GM19397 (cell line): ENCODE measurements around the gene SCLY.
"Not testable (repeated sequence)": the region's sequence is repeated elsewhere in the genome, so short reads cannot be mapped to it uniquely, and the experiment has no call there.

ENCODE experiments used
- ATAC-seq: cut with Tn5 transposase; IDR thresholded peaks from one replicate; pipeline ENCODE4 v1.9.1; 2021; ENCODE audit warnings: mild to moderate bottlenecking, moderate library complexity; ENCODE audit not compliant: unreplicated experiment

Gene SCLY

DNA sequence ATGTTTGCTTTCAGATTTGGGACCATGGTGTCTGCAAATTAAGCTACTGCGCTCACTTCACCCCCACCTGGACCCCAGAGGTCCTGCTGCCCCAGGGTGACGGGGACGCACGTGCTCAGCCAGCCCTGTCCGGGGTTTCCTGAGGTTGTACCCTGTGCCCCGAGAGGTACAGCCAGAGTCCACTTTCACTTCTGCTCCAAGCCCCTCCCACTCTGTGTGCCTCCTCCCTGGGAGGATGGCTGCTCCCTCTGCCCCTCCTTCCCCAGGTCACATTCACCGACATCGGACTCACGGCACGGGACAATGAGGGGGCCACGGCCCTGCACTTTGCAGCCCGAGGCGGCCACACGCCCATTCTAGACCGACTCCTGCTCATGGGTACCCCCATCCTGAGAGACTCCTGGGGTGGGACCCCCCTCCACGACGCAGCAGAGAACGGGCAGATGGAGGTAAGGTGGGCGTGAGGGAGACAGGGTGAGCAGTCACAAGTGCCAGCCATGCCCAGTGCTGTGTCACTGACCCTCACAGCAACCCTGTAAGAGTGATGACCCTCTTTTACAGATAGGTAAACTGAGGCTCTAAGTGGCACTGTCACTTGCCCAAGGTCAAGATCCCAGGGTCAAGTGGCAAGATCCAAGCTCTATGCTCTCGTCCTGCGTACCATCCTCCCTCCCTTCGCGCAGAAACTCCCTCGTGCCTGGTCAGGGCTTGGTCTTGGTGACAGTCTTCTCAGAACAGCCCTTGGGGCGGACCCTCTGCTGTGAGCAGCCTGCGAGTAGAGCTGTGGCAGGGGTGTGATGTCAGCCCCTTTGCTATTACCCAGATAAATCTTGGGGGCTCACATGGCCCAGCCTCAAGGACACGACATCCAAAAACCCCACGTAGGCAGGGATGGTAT, 47.0 kb downstream of the SCLY start:
- ATAC-seq, result no peak

DNA sequence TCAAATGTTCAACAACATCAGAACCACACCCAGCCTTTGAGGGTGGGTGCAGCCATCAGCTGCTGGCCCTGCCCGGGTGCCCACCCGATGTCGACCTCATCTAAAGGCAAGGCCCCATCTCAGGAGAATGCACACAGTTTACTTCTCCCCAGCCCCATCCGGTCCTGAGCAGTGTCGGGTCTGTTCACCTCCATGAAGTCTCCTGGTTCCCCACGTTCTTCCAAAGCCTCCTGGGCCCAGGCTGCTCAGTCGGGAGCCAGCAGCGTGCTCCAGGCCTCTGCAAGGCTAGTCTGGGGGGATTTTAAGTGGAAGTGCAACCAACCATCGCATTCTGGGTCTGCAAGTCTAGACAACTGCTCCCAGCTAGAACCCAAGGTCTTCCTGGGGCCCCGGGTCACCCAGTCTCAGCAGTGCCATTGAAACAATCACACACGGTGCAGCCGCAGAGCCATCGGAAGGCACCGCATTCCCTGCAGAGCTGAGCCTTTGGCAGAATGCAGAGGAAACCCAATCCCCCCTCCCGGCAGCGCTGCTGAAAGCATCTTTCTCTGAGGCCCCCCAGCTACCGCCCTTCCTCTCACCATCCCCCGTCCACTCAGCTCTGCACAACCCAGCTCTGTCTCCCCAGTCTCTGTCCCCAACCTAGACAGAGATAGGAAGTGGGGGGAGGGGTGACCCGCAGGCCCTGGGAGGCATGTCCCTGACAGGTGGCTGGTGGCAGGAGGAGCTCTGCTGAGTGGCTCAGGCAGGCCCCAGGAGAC, 47.8 kb downstream of the SCLY start:
- no peak for ATAC-seq

DNA sequence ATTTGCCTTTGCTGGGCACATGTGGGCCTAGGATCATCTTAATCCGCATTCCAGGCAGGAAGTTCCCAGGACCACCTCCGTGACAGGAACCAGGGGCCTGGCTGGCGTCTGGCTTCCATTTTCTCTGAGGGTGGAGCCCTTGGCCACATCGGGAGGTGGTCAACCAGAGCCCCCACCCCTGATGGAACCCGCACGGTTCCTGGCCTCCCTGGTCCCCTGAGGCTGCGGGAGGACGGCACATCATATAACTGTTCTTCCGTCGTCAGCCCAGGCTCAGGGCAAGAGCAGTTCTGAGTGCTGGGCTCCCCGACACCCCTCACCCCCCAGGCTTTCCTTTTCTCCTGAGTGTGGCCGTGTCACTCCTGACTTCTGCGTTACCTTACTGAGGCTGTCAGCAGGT, 52.8 kb downstream of the SCLY start:
- ATAC-seq, result no peak

DNA sequence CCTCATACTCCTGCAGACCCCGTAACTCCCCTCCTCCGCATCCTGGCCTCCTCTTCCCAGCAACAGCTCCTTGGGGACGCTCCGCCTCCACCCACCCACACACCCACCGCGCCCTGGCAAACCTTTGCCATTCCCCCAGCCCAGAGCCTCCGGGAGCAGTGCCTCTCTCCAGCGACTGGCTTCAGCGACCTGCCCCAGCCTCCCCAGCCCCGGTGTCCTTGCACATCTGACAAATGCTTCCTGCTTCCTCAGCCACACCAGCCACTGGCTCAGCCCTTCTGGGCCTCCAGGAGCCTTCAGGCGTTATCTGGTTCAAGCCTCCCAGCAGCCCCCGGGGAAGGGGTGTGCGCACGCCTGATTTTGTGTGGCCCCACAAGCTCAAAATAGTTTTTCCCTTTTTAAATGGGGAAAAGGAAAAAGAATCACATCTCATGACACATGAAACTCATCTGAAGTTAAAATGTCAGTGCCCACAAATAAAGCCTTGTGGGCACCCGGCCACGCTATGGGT, 53.6 kb downstream of the SCLY start:
- ATAC-seq, result no peak

DNA sequence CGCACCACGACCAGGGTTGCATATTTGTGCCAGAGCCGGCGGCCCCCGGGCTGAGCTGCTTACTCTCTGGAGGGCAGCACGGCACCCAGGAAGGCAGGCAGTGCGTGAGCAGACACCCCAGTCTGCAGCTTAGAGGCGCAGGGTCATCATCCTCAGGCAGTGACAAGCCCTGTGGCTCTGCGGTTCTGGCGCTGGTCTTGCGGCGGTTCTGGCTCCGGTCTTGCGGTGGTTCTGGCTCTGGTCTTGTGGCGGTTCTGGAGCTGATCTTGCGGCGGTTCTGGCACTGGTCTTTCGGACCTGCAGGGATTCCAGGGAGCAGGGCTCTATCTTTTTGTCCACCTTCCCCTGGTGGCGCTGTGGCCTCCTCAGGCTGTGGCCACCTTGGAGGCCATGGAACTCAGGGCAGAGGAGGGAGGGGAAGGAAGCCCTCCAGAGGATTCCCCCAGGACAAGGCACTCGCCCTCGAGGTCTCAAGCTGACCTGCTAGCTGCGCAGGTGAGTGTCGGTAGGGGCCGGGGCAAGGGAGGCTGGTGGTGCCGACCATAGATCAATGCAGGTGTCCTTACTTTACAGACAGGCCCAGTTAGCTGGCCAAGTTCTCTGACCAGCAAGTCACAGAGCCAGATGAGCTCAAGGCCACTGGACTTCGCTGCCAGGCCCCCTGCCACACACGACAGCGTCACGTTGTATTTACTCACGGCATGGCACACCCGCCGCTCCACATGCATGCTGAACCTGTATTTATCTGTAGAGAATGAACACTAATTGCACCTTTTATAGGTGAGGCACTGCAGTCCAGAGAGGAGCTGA, 54.3 kb downstream of the SCLY start:
- no peak for ATAC-seq

DNA sequence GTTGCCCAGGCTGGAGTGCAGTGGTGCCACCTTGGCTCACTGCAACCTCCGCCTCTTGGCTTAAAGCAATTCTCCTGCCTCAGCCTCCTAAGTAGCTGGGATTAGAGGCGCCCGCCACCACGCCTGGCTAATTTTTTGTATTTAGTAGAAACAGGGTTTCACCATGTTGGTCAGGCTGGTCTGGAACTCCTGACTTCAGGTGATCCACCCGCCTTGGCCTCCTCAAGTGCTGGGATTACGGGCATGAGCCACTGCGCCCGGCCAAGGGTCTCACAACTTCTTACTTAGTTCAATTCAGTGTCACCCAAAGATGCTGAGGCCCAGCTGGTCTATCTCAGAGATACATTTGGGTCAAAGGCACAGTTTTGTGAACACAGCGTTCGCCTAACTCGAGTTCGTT, 54.9 kb downstream of the SCLY start:
- not testable (repeated sequence) for ATAC-seq

DNA sequence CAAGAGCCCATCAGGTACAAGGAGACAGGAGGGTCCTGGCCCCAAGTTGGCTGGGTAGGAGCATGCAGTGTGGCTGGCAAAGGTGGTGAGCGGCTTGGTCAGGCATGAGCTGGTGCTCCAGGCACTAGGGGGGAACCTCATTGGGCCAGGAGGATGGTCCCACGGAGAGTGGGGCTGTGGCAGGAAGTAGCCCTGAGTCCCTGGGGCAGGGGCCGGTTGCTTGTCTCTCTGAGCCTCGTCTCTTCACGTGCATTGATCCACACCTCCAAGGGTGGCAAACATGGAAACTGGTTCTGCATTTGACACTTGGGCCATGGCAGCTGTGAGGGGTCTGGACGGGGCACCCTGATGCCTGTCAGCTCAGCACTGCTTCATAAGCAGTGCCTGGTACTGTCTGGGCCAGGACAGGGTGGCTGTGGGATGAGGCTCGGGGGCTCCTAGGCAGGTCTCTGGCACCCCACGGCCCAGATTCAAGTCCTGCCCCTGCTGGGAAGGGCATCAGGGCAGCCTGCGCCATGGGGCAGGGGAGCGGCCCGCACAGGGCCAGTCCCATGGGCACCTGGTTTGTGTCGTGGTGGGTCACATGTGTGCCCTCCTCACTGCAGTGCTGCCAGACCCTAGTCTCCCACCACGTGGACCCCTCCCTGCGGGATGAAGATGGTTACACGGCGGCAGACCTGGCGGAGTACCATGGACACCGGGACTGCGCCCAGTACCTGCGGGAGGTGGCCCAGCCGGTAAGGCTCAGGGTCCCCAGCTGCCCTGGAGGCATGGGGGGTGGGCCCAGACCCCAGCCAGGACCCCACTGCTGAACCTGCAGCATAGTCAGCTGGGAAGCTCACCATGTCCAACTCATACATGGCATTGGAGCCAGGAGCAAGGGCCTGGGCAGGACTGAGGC, 55.7 kb downstream of the SCLY start:
- ATAC-seq, result no peak

DNA sequence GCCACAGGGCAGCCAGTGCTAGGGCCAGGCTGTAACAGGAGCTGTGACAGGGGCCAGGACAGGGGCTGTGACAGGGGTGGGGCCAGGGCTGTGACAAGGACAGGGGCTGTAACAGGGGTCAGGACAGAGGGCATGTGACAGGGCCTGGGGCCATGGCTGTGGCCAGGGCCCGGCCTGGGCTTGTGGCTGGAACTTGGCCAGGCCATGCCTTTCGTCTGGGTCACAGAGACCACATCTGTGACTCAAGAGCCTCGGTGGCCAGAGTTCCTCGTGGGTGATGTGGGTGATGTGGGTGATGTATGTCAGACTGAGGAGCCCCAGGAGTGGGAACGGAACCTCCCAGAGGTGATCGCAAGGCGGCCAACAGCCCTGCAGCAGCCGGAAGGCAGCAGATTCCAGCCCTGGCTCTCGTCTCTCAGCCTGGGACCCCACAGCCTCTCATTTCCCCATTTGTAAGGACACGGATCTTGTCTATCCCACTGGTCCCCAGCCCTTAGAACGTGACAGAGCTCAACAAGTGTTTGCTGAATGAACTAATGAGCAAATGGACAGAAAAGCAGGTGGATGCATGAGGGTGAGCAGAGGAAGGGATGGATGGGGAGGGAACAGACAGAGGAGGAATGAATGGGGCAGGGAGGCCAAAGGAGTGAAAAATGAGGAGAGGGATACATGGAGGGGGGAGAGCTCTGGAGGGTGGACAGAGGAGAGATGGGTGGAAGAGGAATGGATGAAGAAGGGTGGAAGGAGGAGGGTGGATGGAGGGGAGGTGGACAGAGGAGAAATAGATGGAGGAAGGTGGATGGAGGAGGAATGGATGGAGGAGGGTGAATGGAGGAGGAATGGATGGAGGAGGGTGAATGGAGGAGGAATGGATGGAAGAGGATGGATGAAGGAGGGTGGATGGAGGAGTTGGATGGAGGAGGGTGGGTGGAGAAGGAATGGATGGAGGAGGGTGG, 56.7 kb downstream of the SCLY start:
- ATAC-seq, result no peak

DNA sequence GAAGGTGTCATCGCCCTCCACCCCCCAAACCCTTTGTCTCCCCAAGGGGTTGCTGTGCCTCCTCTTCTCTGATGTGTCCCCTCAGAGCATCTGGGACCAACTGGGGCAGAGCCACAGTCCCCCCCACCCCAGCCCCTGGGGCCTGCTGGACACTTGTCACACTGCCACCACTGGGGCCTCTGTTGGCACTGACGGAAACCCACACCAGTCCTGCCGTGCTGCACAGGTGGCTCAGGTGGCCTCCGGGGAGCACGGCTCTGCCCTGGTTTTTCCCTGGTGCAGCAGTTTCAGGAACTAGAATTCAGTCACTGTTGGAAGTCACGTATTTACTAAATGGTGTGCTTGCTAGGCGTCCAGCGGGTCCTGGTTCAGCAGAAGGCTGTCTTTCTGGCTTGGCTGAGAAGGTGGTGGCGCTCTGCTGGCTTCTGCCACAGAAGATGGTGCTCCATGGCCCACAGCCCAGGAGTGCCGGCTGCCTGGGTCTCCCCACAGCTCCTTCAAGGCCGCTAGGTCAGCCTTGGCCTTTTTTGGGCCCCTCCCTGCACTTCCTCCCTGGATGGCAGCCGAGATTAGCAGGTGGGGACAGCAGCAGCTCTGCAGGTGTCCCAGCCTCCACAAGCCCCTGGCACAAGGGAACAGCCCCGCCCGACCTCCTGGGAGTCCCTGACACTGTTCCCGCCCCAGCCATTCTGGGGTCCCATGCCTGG, 59.1 kb downstream of the SCLY start:
- no peak for ATAC-seq

DNA sequence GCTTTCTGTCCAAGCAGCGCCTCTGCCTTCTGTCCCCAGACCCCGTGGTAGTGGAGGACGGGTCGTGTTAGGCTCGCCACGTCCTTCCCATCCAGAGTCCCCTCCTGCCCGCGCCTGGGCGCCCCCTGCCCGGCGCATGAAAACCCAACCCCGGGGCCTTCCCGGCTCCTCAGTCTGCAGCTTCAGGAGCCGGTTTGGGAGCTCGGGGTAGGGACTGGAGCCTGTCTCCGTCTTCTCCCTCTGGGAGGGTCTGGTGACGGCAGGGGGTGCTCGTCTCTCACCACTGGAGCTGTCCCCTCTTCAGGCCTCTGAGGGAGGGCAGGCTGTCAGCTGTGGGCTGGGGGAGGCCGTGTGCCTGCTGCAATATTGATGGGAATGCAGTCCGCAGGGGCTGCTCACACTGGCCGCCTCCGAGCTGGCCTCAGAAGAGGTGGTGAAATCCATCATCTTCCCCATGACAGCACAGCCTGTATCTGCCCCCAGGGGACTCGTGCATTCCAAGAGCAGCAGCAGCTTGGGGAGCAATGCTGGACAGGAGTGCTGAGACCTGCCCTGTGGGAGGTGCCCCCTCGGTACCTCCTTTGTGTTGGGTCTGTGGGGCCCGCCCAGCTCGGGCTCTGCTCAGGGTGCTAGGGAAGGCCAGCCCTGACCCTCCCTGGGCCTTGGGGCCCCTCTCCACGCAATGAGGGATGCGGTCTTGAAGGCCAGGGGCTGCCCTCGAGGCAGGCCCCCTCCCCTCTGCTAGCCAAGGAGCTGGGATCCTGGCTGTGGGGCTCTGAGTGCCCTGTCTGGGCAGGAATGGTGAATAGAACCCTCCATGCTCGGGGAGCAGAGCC, 59.9 kb downstream of the SCLY start:
- ATAC-seq, result no peak

DNA sequence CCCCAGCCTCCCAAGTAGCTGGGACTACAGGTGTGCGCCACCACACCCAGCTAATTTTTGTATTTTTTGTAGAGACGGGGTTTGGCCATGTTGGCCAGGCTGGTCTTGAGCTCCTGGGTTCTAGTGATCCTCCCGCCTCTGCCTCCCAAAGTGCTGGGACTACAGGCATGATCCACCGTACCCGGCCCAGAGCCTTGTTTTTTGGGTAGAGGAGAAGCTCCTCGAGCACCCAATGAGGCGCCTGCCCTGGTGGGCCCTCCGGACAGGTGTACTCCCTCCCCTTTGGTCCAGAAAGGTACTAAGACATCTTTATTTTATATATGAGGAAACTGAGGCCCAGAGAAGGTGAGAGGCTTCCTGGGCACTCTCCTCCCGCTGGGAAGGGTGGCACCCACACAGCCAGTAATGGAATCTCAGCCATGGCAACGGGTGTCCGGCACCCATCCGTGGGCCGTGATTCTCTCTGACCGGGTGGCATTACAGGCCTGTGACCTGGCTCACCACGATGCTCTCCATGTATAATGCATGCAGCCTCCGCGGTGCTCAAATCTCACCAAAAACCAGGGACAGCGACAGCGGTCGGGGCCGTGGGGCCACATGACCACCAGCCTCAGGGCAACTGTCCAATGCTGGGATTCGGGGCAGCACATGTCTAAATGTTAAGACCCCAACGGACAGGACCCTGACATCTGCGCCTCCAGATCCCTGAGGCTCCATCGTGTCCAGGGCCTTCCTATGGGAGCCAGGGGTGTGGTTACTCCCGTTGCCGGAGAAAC, 60.9 kb downstream of the SCLY start:
- ATAC-seq, result no peak

DNA sequence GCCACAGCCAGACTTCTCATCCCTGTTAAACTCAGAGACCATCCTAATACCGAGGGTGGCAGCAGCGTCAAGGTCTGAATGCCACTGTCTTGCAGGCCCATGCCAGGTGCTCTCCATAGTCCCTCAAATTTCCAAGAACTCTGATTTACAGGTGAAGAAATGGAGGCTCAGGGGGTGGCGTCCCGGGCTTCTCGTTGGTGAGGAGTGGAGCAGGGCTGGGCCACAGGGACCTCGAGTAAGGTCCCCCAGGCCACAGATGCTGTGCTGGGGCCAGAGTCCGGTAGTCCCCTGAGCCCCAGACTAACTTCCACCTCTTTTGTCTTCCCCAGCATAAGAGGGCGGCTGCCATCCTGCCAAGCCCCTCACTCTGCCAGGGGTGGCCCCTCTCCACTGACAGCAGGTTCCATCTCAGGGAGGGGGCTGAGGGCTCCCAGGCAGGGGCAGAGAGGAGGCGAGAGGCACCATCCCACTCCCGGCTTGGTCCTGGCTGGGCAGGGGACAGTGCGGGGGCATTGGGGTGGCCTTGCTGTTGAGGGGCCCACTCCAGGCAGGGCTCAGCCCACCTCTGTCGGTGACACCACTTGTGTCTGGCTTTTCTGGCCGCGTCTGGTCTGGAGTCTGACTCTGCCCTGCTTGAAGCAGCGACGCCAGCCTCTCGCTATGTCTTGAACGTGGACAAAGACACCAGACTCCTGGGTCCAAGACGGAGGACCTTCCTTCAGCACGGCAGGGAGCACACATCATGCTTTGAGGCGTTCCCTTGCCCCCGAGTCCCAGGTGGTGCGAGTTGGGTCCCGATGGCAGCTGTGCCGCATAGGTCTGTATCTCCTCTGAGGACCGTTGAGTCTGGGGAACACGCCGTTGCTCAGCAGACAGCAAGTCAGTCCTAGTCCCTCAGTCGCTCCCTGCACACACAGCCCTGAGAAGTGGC, 61.8 kb downstream of the SCLY start:
- no peak for ATAC-seq

DNA sequence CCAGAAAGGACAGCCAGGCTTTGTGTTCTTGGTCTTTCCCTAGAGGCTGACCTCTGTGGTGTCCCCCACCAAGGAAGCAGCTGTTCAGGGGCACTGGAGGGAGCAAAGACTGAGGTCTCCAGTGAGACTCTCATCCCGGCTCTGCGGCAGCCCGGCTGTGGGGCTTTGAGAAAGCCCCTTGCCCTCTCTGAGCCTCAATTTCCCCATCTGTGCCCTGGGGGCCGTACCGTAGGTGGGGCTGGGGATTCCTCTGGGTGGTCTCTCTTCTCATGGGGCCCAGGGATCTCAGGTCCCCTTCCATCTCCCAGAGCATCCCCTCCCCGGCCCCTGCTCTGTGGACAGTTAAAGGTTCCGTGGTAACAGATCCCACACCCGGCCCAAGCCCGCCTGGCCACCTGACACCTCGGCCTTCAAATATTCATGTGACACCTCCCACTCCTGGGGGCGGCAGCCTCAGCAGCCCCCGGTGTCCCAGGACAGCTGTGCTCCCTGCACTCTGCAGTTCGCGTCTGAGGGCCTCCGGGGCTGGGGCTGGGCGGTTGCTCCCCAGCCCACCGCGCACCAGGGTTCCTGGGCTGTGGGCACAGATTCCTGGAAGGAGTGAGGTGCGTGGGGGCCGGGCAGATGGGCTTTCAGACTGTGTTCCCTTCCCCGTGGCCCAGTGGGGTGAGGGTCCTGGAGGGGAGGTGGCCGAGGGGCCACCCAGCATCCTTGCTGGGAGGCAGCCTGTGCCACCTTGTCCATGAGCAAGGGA, 62.6 kb downstream of the SCLY start:
- ATAC-seq, result no peak

DNA sequence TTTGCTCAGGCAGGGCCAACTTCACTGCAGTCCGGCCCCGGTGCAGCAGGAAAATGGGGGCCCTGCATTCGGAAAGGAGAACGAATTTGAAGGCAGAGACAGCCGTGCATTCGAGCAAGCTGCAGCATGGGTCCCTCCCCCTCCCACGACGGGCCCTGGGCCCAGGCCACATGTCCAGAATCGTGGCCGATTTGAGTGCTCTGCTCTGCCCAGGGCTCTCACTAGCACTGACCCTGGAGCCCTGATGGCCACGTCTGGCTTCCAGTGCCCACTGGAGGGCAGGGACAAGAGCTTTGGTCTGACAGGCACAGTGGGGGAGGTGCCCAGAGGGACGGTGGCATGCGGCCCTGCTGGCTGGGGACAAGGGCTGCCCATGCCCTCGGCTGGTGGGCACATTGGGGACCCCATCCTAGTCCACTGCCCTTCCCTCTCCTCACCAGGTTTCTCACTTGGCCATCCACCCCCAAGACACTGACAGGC, 63.2 kb downstream of the SCLY start:
- ATAC-seq, result no peak
